Measurements from ENCODE around the gene ERG.

The ERG gene

GRCh38 chr21:38385427-38386175, 112.7 kb downstream of the ERG start:
- H3K27me3 ChIP-seq (ENCODE audit: control insufficient read depth, insufficient read depth, low read length), result no peaks in the 10 kb centered on the region
- no peaks in the 10 kb centered on the region for H3K36me3 ChIP-seq (ENCODE audit: control insufficient read depth, insufficient read depth, low read length)
- no peaks in the 10 kb centered on the region for H3K9me3 ChIP-seq (ENCODE audit: control insufficient read depth, insufficient read depth, low read length)
- no peaks in the 10 kb centered on the region for H3K4me1 ChIP-seq (ENCODE audit: control insufficient read depth, insufficient read depth, low read length)
- H3K4me3 ChIP-seq (ENCODE audit: low read depth, low read length), result no peak overlapping the region
- H3K9ac ChIP-seq (ENCODE audit: low read depth, low read length), result no peak overlapping the region

- H3K36me3 ChIP-seq (ENCODE audit: control insufficient read depth, insufficient read depth, low read length), result no peaks in the 10 kb centered on the region
These were observed 113.4 kb downstream of the ERG start for GRCh38 chr21:38384675-38385426.

GRCh38 chr21:38384238-38384560, 114.1 kb downstream of the ERG start:
- no peaks in the 10 kb centered on the region for H3K36me3 ChIP-seq (ENCODE audit: control insufficient read depth, insufficient read depth, low read length)
- no peaks in the 10 kb centered on the region for H3K9me3 ChIP-seq (ENCODE audit: control insufficient read depth, insufficient read depth, low read length)
- H3K4me3 ChIP-seq (ENCODE audit: low read depth, low read length), result no peak overlapping the region
- H3K27me3 ChIP-seq (ENCODE audit: control insufficient read depth, insufficient read depth, low read length), result no peaks in the 10 kb centered on the region
- no peak overlapping the region for H3K9ac ChIP-seq (ENCODE audit: low read depth, low read length)
- no peaks in the 10 kb centered on the region for H3K4me1 ChIP-seq (ENCODE audit: control insufficient read depth, insufficient read depth, low read length)

More at GRCh38 chr21:38384675-38385426, 113.4 kb downstream of the ERG start:
- Histone ChIP-seq H3K4me1 (ENCODE audit: control insufficient read depth, insufficient read depth, low read length) (no peaks in the 10 kb centered on the region), H3K9me3 (ENCODE audit: control insufficient read depth, insufficient read depth, low read length) (no peaks in the 10 kb centered on the region), H3K4me3 (ENCODE audit: low read depth, low read length) (no peak overlapping the region), H3K27me3 (ENCODE audit: control insufficient read depth, insufficient read depth, low read length) (no peaks in the 10 kb centered on the region), H3K9ac (ENCODE audit: low read depth, low read length) (no peak overlapping the region)

- no peaks in the 10 kb centered on the region for H3K36me3 ChIP-seq (ENCODE audit: control insufficient read depth, insufficient read depth, low read length)
- H3K4me3 ChIP-seq (ENCODE audit: low read depth, low read length), result no peak overlapping the region
- H3K9ac ChIP-seq (ENCODE audit: low read depth, low read length), result no peak overlapping the region
- H3K4me1 ChIP-seq (ENCODE audit: control insufficient read depth, insufficient read depth, low read length), result no peaks in the 10 kb centered on the region
- no peaks in the 10 kb centered on the region for H3K27me3 ChIP-seq (ENCODE audit: control insufficient read depth, insufficient read depth, low read length)
- no peaks in the 10 kb centered on the region for H3K9me3 ChIP-seq (ENCODE audit: control insufficient read depth, insufficient read depth, low read length)
These were observed 114.7 kb downstream of the ERG start for GRCh38 chr21:38383411-38384237.

DNA sequence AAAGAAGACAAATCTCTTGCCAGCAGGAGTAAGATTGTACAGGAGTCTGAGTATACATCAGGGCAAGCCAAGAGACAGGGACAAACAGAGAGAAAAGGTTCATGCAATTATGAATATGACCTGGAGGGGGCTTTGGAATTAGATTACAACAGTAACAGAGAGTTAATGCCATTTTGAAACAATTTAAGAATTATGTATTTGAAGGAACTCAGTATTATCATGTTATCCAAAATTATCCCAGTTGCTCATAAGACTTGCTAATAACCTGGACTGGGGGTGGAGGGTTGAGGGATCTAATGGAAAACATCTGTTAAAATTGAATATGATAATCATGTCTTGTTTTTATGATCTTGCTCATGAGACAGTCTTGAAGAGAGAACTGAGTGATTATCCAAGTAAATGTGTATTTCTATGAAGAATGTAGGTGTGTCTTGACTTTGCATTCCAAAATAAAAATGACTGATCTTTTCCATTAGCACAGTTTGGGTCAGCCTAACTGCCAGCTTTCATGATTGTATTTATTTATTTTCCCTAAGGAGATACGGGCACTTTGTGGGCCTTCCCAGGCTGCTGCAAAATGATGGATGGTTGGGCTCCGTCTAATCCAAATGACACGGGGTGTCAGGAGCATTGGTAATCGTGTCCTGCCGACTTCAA, 117.7 kb downstream of the ERG start:
- H3K27me3 ChIP-seq (ENCODE audit: control insufficient read depth, insufficient read depth, low read length), result no peaks in the 10 kb centered on the region
- H3K4me3 ChIP-seq (ENCODE audit: low read depth, low read length), result no peak overlapping the region
- no peaks in the 10 kb centered on the region for H3K9me3 ChIP-seq (ENCODE audit: control insufficient read depth, insufficient read depth, low read length)
- no peaks in the 10 kb centered on the region for H3K36me3 ChIP-seq (ENCODE audit: control insufficient read depth, insufficient read depth, low read length)
- H3K9ac ChIP-seq (ENCODE audit: low read depth, low read length), result no peak overlapping the region
- H3K4me1 ChIP-seq (ENCODE audit: control insufficient read depth, insufficient read depth, low read length), result no peaks in the 10 kb centered on the region

- Histone ChIP-seq H3K4me3 (ENCODE audit: low read depth, low read length) (no peak overlapping the region), H3K4me1 (ENCODE audit: control insufficient read depth, insufficient read depth, low read length) (no peaks in the 10 kb centered on the region), H3K36me3 (ENCODE audit: control insufficient read depth, insufficient read depth, low read length) (no peaks in the 10 kb centered on the region), H3K9me3 (ENCODE audit: control insufficient read depth, insufficient read depth, low read length) (no peaks in the 10 kb centered on the region), H3K9ac (ENCODE audit: low read depth, low read length) (no peak overlapping the region), H3K27me3 (ENCODE audit: control insufficient read depth, insufficient read depth, low read length) (no peaks in the 10 kb centered on the region)
These were observed 119.1 kb downstream of the ERG start for GRCh38 chr21:38379147-38379546.

GRCh38 chr21:38377165-38378088, 120.8 kb downstream of the ERG start:
- H3K4me3 ChIP-seq (ENCODE audit: low read depth, low read length), result no peak overlapping the region
- H3K27me3 ChIP-seq (ENCODE audit: control insufficient read depth, insufficient read depth, low read length), result no peaks in the 10 kb centered on the region
- H3K9me3 ChIP-seq (ENCODE audit: control insufficient read depth, insufficient read depth, low read length), result no peaks in the 10 kb centered on the region
- H3K4me1 ChIP-seq (ENCODE audit: control insufficient read depth, insufficient read depth, low read length), result no peaks in the 10 kb centered on the region
- no peaks in the 10 kb centered on the region for H3K36me3 ChIP-seq (ENCODE audit: control insufficient read depth, insufficient read depth, low read length)
- H3K9ac ChIP-seq (ENCODE audit: low read depth, low read length), result no peak overlapping the region

DNA sequence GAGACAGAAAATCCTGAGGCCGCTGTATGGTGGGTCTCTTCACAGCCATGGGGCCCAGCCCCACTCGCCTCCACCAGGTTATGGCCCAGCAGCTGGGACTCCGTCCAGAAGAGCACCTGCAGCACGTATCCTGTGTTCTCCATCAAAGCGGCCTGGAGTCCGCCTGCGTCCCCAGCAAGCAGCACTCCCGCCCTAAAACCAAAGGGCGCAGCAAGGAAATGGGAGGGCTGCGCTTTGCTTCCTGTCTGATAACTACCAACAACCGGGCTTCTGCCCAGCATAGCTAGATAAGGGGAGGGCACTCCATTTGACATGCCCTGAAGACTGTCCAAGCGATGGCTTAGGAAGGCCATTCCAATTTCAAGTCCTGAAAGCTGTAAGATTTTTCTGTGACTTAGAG, 121.6 kb downstream of the ERG start:
- no peak overlapping the region for H3K9ac ChIP-seq (ENCODE audit: low read depth, low read length)
- H3K9me3 ChIP-seq (ENCODE audit: control insufficient read depth, insufficient read depth, low read length), result no peaks in the 10 kb centered on the region
- no peaks in the 10 kb centered on the region for H3K27me3 ChIP-seq (ENCODE audit: control insufficient read depth, insufficient read depth, low read length)
- no peaks in the 10 kb centered on the region for H3K36me3 ChIP-seq (ENCODE audit: control insufficient read depth, insufficient read depth, low read length)
- no peak overlapping the region for H3K4me3 ChIP-seq (ENCODE audit: low read depth, low read length)
- H3K4me1 ChIP-seq (ENCODE audit: control insufficient read depth, insufficient read depth, low read length), result no peaks in the 10 kb centered on the region

DNA sequence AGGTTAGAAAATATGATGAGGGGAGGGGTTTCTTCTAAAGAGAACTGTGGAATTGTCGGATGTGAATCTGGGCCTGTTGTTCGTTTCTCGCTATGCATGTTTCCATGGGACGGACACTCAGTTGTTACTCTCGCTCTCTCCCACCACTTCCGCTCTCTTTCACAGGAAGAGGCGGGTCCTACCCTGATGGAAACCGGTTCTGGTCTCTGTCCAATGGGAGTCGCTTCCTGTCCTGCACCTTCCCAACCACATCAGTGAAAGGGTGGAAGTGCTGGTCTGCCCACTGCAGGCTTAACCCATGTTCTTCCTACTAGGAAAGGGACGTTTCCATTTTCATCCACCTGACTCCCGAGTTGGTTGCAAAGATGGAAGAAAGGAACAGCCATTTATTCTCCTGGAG, 122.0 kb downstream of the ERG start:
- H3K9me3 ChIP-seq (ENCODE audit: control insufficient read depth, insufficient read depth, low read length), result no peaks in the 10 kb centered on the region
- no peaks in the 10 kb centered on the region for H3K4me1 ChIP-seq (ENCODE audit: control insufficient read depth, insufficient read depth, low read length)
- no peak overlapping the region for H3K9ac ChIP-seq (ENCODE audit: low read depth, low read length)
- H3K36me3 ChIP-seq (ENCODE audit: control insufficient read depth, insufficient read depth, low read length), result no peaks in the 10 kb centered on the region
- no peaks in the 10 kb centered on the region for H3K27me3 ChIP-seq (ENCODE audit: control insufficient read depth, insufficient read depth, low read length)
- H3K4me3 ChIP-seq (ENCODE audit: low read depth, low read length), result no peak overlapping the region

GRCh38 chr21:38367646-38368045, 130.6 kb downstream of the ERG start:
- H3K9ac ChIP-seq (ENCODE audit: low read depth, low read length), result no peak overlapping the region
- no peak overlapping the region for H3K4me3 ChIP-seq (ENCODE audit: low read depth, low read length)
- no peaks in the 10 kb centered on the region for H3K4me1 ChIP-seq (ENCODE audit: control insufficient read depth, insufficient read depth, low read length)
- H3K27me3 ChIP-seq (ENCODE audit: control insufficient read depth, insufficient read depth, low read length), result no peaks in the 10 kb centered on the region
- H3K36me3 ChIP-seq (ENCODE audit: control insufficient read depth, insufficient read depth, low read length), result no peaks in the 10 kb centered on the region
- no peaks in the 10 kb centered on the region for H3K9me3 ChIP-seq (ENCODE audit: control insufficient read depth, insufficient read depth, low read length)

DNA sequence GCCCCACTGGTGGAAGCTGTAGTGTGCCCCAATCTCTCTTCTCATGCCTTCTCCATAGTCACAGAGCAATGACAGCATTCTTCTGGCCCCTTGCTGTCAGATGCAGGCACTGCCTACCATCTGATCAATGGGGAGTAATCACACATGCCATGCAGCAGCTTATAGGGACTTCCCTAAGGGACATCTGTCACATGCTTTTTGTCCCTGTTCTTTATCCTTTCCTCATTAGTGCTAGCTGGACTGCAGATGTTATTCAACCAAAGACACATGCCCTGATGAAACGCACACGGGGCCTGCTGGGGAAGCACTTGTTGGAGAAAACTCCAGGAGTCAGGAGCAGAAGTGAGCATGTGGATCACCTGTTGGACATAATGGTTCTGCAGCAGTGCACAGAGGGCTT, 132.8 kb downstream of the ERG start:
- no peaks in the 10 kb centered on the region for H3K4me1 ChIP-seq (ENCODE audit: control insufficient read depth, insufficient read depth, low read length)
- H3K4me3 ChIP-seq (ENCODE audit: low read depth, low read length), result no peak overlapping the region
- H3K36me3 ChIP-seq (ENCODE audit: control insufficient read depth, insufficient read depth, low read length), result no peaks in the 10 kb centered on the region
- no peak overlapping the region for H3K9ac ChIP-seq (ENCODE audit: low read depth, low read length)
- H3K9me3 ChIP-seq (ENCODE audit: control insufficient read depth, insufficient read depth, low read length), result no peaks in the 10 kb centered on the region
- H3K27me3 ChIP-seq (ENCODE audit: control insufficient read depth, insufficient read depth, low read length), result no peaks in the 10 kb centered on the region
